AG09319 (cell line): ENCODE data around the gene LEF1.

Experiments used
- DNase-seq: peaks from one replicate; pipeline ENCODE4 v3.0.0-alpha.2; 2010; ENCODE audit warnings: low read depth; ENCODE audit errors: extremely low read depth
- CTCF ChIP-seq: IDR thresholded peaks from 2 replicates; pipeline ENCODE4 v1.5.1; 2011; ENCODE audit warnings: low read depth, mild to moderate bottlenecking, inconsistent platforms, low read length, moderate library complexity

The LEF1 gene

GRCh38 chr4:108175966-108176365 is 7.2 kb upstream of the LEF1 start:
- DNase-seq: no peak
- TF ChIP-seq CTCF: no peak

- no peak for DNase-seq
- no peak for TF ChIP-seq CTCF
Observed at GRCh38 chr4:108174856-108175255, 6.1 kb upstream of the LEF1 start.

GRCh38 chr4:108173599-108174057 is 4.9 kb upstream of the LEF1 start:
- no peak for TF ChIP-seq CTCF
- DNase-seq: no peak

- no peak for TF ChIP-seq CTCF
- DNase-seq: no peak
Observed at GRCh38 chr4:108172753-108173598, 4.2 kb upstream of the LEF1 start.

- TF ChIP-seq CTCF: no peak
- DNase-seq: no peak
Observed at GRCh38 chr4:108172231-108172752, 3.6 kb upstream of the LEF1 start.

GRCh38 chr4:108171339-108172230 is 2.9 kb upstream of the LEF1 start:
- no peak for DNase-seq
- no peak for TF ChIP-seq CTCF
